ENCODE measurements around the gene KDM4D.

Gene KDM4D

GRCh38 chr11:94941131-94941530 is 32.4 kb upstream of the KDM4D start:
- no peak for ATAC-seq
- TF ChIP-seq SNAI2 (CRISPR knock-in tag; IDR thresholded peaks at IDR 0.05), result no peak
- TF ChIP-seq PATZ1 (CRISPR knock-in tag; IDR thresholded peaks at IDR 0.05; ENCODE audit: borderline replicate concordance), result no peak
- TF ChIP-seq GLIS3 (CRISPR knock-in tag; IDR thresholded peaks at IDR 0.05), result no peak
- TF ChIP-seq TOX (CRISPR knock-in tag; IDR thresholded peaks at IDR 0.05; ENCODE audit: borderline replicate concordance), result no peak
- TF ChIP-seq POU6F1 (CRISPR knock-in tag; IDR thresholded peaks at IDR 0.05; ENCODE audit: borderline replicate concordance, low read depth), result no peak
- TF ChIP-seq TCF4 (CRISPR knock-in tag; IDR thresholded peaks at IDR 0.05; ENCODE audit: borderline replicate concordance), result no peak
- TF ChIP-seq OSR1 (CRISPR knock-in tag; IDR thresholded peaks at IDR 0.05), result no peak
- TF ChIP-seq ZFP3 (CRISPR knock-in tag; IDR thresholded peaks at IDR 0.05), result no peak
- no peak for TF ChIP-seq CSDC2 (CRISPR knock-in tag; IDR thresholded peaks at IDR 0.05)
- no peak for TF ChIP-seq BACH2 (CRISPR knock-in tag; IDR thresholded peaks at IDR 0.05; ENCODE audit: borderline replicate concordance)
- TF ChIP-seq ZNF565 (CRISPR knock-in tag; conservative IDR thresholded peaks at IDR 0.05; ENCODE audit: low read depth), result no peak
- no peak for TF ChIP-seq PPARA (CRISPR knock-in tag; IDR thresholded peaks at IDR 0.05; ENCODE audit: borderline replicate concordance)
- no peak for TF ChIP-seq ARNTL (CRISPR knock-in tag; IDR thresholded peaks at IDR 0.05; ENCODE audit: borderline replicate concordance, low read depth)
- no peak for TF ChIP-seq ZFP30 (CRISPR knock-in tag; IDR thresholded peaks at IDR 0.05)
- TF ChIP-seq CSRNP3 (CRISPR knock-in tag; IDR thresholded peaks at IDR 0.05), result no peak
- TF ChIP-seq CREB5 (CRISPR knock-in tag; IDR thresholded peaks at IDR 0.05; ENCODE audit: low read depth), result no peak

GRCh38 chr11:94946812-94947211 is 26.7 kb upstream of the KDM4D start:
- ATAC-seq, result no peak
- TF ChIP-seq ZFP3 (CRISPR knock-in tag; IDR thresholded peaks at IDR 0.05), result no peak
- no peak for TF ChIP-seq PPARA (CRISPR knock-in tag; IDR thresholded peaks at IDR 0.05; ENCODE audit: borderline replicate concordance)
- no peak for TF ChIP-seq ZNF565 (CRISPR knock-in tag; conservative IDR thresholded peaks at IDR 0.05; ENCODE audit: low read depth)
- no peak for TF ChIP-seq TCF4 (CRISPR knock-in tag; IDR thresholded peaks at IDR 0.05; ENCODE audit: borderline replicate concordance)
- no peak for TF ChIP-seq CSRNP3 (CRISPR knock-in tag; IDR thresholded peaks at IDR 0.05)
- no peak for TF ChIP-seq TSHZ2 (CRISPR knock-in tag; IDR thresholded peaks at IDR 0.05)
- TF ChIP-seq ZNF8 (CRISPR knock-in tag; IDR thresholded peaks at IDR 0.05), result no peak
- TF ChIP-seq ZNF70 (CRISPR knock-in tag; IDR thresholded peaks at IDR 0.05), result no peak
- no peak for TF ChIP-seq CREB5 (CRISPR knock-in tag; IDR thresholded peaks at IDR 0.05; ENCODE audit: low read depth)
- no peak for TF ChIP-seq GLIS3 (CRISPR knock-in tag; IDR thresholded peaks at IDR 0.05)
- TF ChIP-seq ZC3H10 (CRISPR knock-in tag; IDR thresholded peaks at IDR 0.05), result no peak
- no peak for TF ChIP-seq BACH2 (CRISPR knock-in tag; IDR thresholded peaks at IDR 0.05; ENCODE audit: borderline replicate concordance)
- TF ChIP-seq ARNTL (CRISPR knock-in tag; IDR thresholded peaks at IDR 0.05; ENCODE audit: borderline replicate concordance, low read depth), result no peak
- no peak for TF ChIP-seq POU6F1 (CRISPR knock-in tag; IDR thresholded peaks at IDR 0.05; ENCODE audit: borderline replicate concordance, low read depth)

Data from SK-N-SH treated with all-trans-retinoic acid at 6 μM for 48 hours (cell line).